Measurements from ENCODE around the gene ESRRA.

Gene ESRRA

GRCh38 chr11:64275031-64275800, 30.1 kb upstream of the ESRRA start:
- no peak for DNase-seq

- no peak for DNase-seq
These were observed 29.5 kb upstream of the ESRRA start for GRCh38 chr11:64275841-64276240.

GRCh38 chr11:64276653-64277431, 28.5 kb upstream of the ESRRA start:
- no peak for DNase-seq

- no peak for DNase-seq
These were observed 26.6 kb upstream of the ESRRA start for GRCh38 chr11:64278576-64279190.

- DNase-seq = no peak
These were observed 23.2 kb upstream of the ESRRA start for GRCh38 chr11:64281957-64282770.

- no peak for DNase-seq
These were observed 22.2 kb upstream of the ESRRA start for GRCh38 chr11:64283092-64283491.

- peak; percentile 79 for DNase-seq
These were observed 21.0 kb upstream of the ESRRA start, which contains the start of gene BAD for GRCh38 chr11:64284048-64284961. BAD (minus strand) TSS chr11:64284665; CDS start chr11:64284368, 297 bp downstream.

GRCh38 chr11:64284962-64285884, 20.1 kb upstream of the ESRRA start, which contains the start of gene GPR137:
GPR137 (plus strand) TSS chr11:64285848; CDS start chr11:64286525, 677 bp downstream.
- peak; percentile 38 for DNase-seq

GRCh38 chr11:64285885-64286800, 19.2 kb upstream of the ESRRA start:
- DNase-seq = no peak

GRCh38 chr11:64286801-64287159, 18.5 kb upstream of the ESRRA start:
- DNase-seq = no peak

GRCh38 chr11:64287676-64288352, 17.5 kb upstream of the ESRRA start:
- no peak for DNase-seq

GRCh38 chr11:64288353-64288750, 17.0 kb upstream of the ESRRA start:
- no peak for DNase-seq

- DNase-seq = no peak
These were observed 16.2 kb upstream of the ESRRA start for GRCh38 chr11:64289002-64289564.

- no peak for DNase-seq
These were observed 14.7 kb upstream of the ESRRA start for GRCh38 chr11:64290352-64291261.

GRCh38 chr11:64291262-64291751, 14.0 kb upstream of the ESRRA start, which contains the start of gene KCNK4:
KCNK4 (plus strand) TSS chr11:64291302; CDS start chr11:64293019, 1,717 bp downstream.
- no peak for DNase-seq

GRCh38 chr11:64291752-64292459, 13.4 kb upstream of the ESRRA start:
- no peak for DNase-seq

Data from NCI-H1048 (cell line).